NB4 (cell line): ENCODE results near the gene ADH4.
"Not testable (repeated sequence)": the region's sequence is repeated elsewhere in the genome, so short reads cannot be mapped to it uniquely, and the experiment has no call there.

ENCODE experiments used
- DNase-seq: peaks from one replicate; pipeline ENCODE4 v3.0.0; 2010; ENCODE audit warnings: low read depth
- H3K4me3 ChIP-seq: one replicate; pipeline ENCODE4 v1.5.1; 2011; ENCODE audit warnings: mild to moderate bottlenecking, low read depth, low read length, moderate library complexity
- MAX ChIP-seq: IDR thresholded peaks from 2 replicates; pipeline ENCODE4 v1.6.1; 2011; ENCODE audit warnings: low read depth, low read length
- MYC ChIP-seq: IDR thresholded peaks from 2 replicates; pipeline ENCODE4 v1.6.1; 2011; ENCODE audit warnings: low read depth, low read length
- POLR2A ChIP-seq: IDR thresholded peaks from 2 replicates; pipeline ENCODE4 v1.6.1; 2011; ENCODE audit warnings: mild to moderate bottlenecking; ENCODE audit not compliant: insufficient read length; ENCODE audit errors: extremely low read depth
- TF ChIP-seq, protein P1 (sequence below): IDR thresholded peaks from one replicate; pipeline ENCODE4 v1.5.1; 2012; ENCODE audit warnings: low read depth, low read length

ADH4 gene

GRCh38 chr4:99091216-99091575 is 52.9 kb downstream of the ADH4 start:
- DNase-seq, result no peak
- TF ChIP-seq MYC (no peak), POLR2A (no peak), MAX (no peak)
- TF ChIP-seq, protein P1, sequence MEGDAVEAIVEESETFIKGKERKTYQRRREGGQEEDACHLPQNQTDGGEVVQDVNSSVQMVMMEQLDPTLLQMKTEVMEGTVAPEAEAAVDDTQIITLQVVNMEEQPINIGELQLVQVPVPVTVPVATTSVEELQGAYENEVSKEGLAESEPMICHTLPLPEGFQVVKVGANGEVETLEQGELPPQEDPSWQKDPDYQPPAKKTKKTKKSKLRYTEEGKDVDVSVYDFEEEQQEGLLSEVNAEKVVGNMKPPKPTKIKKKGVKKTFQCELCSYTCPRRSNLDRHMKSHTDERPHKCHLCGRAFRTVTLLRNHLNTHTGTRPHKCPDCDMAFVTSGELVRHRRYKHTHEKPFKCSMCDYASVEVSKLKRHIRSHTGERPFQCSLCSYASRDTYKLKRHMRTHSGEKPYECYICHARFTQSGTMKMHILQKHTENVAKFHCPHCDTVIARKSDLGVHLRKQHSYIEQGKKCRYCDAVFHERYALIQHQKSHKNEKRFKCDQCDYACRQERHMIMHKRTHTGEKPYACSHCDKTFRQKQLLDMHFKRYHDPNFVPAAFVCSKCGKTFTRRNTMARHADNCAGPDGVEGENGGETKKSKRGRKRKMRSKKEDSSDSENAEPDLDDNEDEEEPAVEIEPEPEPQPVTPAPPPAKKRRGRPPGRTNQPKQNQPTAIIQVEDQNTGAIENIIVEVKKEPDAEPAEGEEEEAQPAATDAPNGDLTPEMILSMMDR, result no peak
- no peak overlapping the region for H3K4me3 ChIP-seq

- no peak overlapping the region for H3K4me3 ChIP-seq
- DNase-seq, result no peak
- TF ChIP-seq POLR2A (no peak), MAX (no peak), MYC (no peak)
- TF ChIP-seq, protein P1, result no peak
These were observed 53.4 kb downstream of the ADH4 start for GRCh38 chr4:99090481-99091215.

- peak within 1 kb of the TSS; percentile 98 for H3K4me3 ChIP-seq
- peak; percentile 91 for DNase-seq
- peak; percentile 86 for TF ChIP-seq POLR2A
- peak; percentile 54 for TF ChIP-seq MAX
- TF ChIP-seq MYC, result peak; percentile 67; the same call in 1 of the 2 replicates
- TF ChIP-seq, protein P1, result no peak
These were observed 55.4 kb downstream of the ADH4 start, which contains the start of gene ADH5 for GRCh38 chr4:99088481-99089365. TSS of gene ADH5 (minus strand) at chr4:99088788. CDS start at chr4:99088700, 88 bp downstream.

DNA sequence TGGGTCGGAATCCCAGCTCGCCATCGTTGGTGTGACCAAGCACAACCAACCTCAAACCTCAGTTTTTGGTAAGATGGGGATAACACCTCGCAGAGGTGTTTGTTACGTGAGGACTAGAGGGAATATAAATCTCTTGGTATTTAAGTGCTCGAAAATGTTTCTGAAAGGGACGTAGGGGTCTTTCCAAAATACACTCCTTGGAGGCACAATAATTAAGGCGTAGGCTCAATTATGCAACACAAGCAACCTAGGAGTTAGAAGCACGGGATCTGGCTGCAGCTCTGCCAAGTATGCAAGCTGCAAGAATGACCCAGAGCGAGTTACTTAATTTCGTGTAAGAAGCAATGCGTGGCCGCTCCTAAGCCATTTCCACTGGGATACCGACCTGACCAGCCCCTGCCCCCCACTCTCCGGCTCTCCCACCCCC is 56.1 kb downstream of the ADH4 start:
- H3K4me3 ChIP-seq, result peak overlapping the region; percentile 82
- peak; percentile 68 for DNase-seq
- TF ChIP-seq MYC (no peak), POLR2A (no peak), MAX (no peak)
- TF ChIP-seq, protein P1, result no peak

DNA sequence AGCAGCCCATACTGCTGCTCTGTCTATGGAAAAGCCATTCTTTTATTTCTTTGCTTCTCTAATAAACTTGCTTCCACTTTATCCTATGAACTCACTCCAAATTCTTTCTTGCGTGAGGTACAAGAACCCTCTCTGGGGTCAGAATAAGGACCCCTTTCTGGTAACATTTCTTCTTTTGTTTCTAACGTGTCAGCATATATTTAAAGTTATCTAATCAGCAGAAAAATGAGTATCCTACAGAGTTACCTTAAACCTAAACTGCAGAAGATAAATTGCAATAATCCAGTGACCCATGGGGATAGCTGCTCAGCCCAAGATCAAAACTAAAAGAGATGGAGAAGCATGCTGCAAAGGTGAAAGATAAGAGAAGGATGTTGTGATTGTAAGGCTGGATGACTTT is 59.5 kb downstream of the ADH4 start:
- TF ChIP-seq POLR2A, result no peak
- DNase-seq, result no peak
- no peak overlapping the region for H3K4me3 ChIP-seq

DNA sequence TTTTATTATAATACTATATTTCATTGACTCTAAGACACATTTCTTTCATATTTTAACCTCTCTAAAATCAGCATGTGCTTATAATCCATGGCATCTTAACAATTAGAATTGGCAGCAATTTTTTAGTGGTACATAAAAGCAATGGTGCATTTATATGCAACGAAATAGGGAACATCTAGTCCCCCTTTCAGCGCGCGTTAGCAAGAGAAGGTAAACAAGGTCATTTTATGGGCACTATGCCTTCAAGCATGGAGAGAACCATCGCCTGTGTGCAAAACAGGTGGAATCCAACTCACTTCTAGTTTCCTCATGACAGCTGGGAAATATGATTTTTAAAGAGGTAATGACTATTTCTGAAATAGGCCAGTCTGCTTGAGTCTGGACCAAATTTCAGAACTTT is 61.9 kb downstream of the ADH4 start:
- no peak for TF ChIP-seq POLR2A
- TF ChIP-seq, protein P1, result no peak
- no peak for TF ChIP-seq MAX
- no peak for TF ChIP-seq MYC
- H3K4me3 ChIP-seq, result no peak overlapping the region
- no peak for DNase-seq

DNA sequence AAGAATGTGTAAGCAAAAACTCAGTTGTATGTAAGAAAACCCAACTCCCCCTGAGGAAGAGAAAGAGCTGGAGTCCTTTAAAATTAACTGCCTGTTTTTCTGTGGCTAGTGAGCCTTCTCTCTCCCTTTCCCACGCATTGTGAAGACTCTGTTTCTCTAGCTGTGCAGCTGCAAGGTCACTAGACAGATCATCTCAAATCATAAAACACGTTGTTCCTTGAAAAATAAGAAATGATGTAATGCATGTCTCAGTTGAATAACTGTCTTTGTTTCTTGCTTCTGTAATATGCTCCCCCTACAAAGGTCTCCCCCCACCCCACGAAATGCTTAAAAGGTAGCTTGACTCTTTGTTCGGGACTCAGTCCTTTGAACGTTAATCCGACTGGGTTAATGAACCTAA is 63.2 kb downstream of the ADH4 start:
- not testable (repeated sequence) for H3K4me3 ChIP-seq

More for the DNA sequence above, 63.2 kb downstream of the ADH4 start:
- not testable (repeated sequence) for DNase-seq
